GM18498 (cell line): ENCODE measurements around the gene PRPSAP2.
"Not testable (repeated sequence)": the region's sequence is repeated elsewhere in the genome, so short reads cannot be mapped to it uniquely, and the experiment has no call there.

Source experiments
- ATAC-seq: cut with Tn5 transposase; IDR thresholded peaks from one replicate; pipeline ENCODE4 v1.9.1; 2021; ENCODE audit warnings: mild to moderate bottlenecking, moderate library complexity; ENCODE audit not compliant: unreplicated experiment

Gene PRPSAP2

GRCh38 chr17:18857864-18858566 lies at the start of gene PRPSAP2:
Gene PRPSAP2 (plus strand): TSS chr17:18858131. CDS start chr17:18865834, 7,703 bp downstream.
- ATAC-seq: peak; percentile 56

DNA sequence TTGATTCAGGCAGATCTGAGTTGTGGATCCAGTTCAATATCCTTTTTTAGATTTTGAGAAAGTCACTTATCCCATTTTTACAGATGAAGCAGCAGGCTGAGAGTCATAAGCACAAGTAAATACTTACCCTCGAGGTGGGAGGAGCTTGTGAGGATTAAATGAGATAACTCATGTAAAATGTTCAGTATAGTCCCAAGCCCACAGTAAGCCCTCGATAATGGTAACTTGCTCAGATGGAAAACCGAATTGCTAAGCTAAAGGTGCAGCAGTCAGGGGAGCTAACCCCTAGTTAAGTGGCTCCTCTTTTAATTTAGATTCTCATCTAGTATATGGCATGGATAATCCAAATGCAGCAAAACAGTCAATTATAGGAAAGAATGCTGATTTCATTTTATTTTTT lies 42.0 kb upstream of the PRPSAP2 start:
- ATAC-seq: not testable (repeated sequence)

GRCh38 chr17:18816489-18817371 lies 41.2 kb upstream of the PRPSAP2 start:
- peak; percentile 44 for ATAC-seq

GRCh38 chr17:18821430-18821829 lies 36.5 kb upstream of the PRPSAP2 start:
- ATAC-seq: not testable (repeated sequence)

DNA sequence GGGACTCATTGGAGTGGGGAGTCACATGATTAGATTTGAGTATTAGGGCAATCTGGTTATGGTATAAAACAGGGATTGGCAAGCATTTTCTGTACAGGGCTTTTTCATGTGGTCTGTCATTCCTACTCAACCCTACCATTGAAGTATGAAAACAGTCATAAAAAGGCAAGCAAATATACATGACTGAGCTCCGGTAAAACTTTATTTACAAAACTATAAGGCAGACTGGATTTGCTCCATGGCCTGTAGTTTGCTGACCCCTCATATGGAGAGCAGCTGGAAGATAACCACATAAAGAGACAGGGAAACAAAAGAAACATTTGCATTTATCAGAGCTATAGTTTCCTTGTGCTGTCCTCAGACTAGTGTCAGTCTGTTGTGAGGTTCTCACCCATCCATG lies 30.3 kb upstream of the PRPSAP2 start:
- not testable (repeated sequence) for ATAC-seq

DNA sequence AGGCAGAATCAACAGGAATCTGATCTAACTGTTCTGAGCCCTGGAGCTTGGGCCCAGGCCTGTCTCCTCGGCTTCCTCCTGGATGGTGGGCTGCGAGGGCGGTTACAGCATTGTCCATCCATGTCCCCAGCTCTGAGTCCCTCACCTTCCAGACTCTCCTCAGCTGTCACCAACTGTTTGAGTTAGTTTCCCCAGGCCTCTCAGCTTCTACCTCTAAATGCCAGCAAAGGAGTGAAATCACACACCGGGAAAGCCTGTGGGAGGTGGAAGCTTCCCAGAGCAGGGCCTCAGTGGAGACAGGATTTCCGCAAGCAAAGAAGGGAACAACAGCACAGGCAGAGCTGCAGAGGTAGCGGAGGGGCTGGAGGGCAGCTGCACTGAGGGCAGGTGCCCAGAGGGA lies 9.4 kb upstream of the PRPSAP2 start:
- no peak for ATAC-seq

- no peak for ATAC-seq
These were observed 7.3 kb upstream of the PRPSAP2 start for GRCh38 chr17:18850679-18851078.

DNA sequence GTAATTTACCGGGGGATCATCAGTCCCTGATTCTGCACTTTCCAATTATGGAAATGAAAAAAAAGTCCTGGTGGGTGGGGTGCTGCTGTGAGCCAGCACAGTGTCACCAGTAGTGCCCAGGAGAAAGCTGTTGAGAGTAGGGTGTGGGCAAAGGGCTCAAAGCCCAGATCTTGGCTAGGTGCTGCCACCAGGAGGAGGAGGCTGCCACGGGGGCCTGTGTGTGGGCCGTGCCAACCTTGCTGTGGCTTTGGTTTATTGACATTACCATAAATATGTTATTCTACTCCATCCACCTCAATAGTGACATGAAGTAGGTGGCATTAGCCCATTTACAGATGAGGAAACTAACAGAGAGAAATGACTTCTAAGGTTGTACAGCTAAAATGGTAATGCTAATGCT lies 6.7 kb upstream of the PRPSAP2 start:
- ATAC-seq: no peak

DNA sequence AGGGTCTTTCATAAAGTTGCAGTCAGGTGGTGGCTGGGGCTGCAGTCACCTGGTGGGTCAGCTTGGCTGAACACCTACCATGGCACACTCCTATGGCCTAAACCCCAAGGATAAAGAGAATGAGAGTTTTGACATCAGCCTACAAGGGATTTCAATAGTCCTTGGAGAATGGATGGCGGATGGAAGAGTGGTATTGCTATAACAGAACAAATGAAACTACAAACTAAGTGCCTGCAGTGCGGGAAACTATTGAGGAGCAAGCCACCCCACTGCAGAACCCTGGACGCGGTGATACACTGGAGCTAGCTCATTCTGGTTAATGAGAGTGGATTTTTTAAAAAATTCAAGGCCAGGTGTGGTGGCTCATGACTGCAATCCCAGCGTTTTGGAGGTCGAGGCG lies 3.0 kb upstream of the PRPSAP2 start:
- no peak for ATAC-seq

DNA sequence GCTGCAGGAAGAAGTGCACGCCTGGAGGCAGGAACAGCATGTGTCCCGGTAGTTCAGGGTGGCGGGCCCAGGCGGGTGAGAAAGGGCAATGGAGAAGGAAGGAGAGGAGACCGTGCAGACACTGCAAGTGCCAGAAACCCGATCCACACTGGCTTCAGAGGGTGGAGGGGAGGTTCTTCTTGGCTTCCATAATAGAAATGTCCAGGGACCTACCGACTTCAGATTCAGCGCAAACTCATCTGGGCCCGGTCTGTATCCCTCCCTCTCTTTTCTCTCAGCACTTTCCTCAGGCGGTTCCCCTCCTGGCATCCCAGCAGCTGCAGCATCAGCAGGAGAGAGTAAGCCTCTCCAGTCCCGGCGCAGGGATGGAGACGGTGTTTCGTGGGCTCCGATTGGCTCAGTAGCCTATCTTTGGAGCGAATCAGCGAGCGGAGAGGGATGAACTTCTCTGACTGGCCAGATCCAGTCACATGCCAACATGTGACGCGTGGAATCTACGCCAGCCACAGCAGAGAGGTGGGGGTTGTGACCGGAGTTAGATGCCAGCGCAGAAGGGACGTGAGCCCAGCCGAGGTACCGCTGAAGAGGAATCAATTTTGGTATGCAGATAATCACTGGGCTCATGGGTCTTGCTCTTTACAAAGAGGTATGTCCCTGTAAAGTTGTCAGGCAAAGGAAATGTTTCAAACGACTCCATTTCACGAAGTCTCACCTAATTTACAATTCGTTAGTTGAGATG lies 1.9 kb upstream of the PRPSAP2 start:
- peak; percentile 79 for ATAC-seq

GRCh38 chr17:18856570-18856915 lies 1.4 kb upstream of the PRPSAP2 start:
- ATAC-seq: no peak

- ATAC-seq: no peak
These were observed 775 bp downstream of the PRPSAP2 start for GRCh38 chr17:18858567-18859245.

- no peak for ATAC-seq
These were observed 1.3 kb downstream of the PRPSAP2 start for GRCh38 chr17:18859256-18859655.

GRCh38 chr17:18860161-18860972 lies 2.4 kb downstream of the PRPSAP2 start:
- ATAC-seq: peak; percentile 38

DNA sequence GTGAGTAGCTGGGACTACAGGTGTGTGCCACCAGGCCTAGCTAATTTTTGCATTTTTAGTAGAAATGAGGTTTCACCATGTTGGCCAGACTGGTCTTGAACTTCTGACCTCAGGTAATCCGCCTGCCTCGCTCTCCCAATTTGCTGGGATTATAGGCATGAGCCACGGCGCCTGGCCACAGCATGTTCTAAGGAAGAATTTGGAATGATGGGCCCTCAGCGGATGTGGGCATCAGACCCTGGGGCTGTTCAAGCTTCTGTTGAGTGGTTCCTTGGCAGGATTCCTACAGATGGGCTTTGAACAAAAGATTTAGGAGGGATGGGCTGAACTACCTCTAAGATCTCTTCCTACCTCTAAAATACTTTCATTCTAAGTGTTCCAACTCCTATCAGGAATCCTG lies 4.1 kb downstream of the PRPSAP2 start:
- no peak for ATAC-seq

GRCh38 chr17:18864996-18865395 lies 7.1 kb downstream of the PRPSAP2 start:
- ATAC-seq: not testable (repeated sequence)

DNA sequence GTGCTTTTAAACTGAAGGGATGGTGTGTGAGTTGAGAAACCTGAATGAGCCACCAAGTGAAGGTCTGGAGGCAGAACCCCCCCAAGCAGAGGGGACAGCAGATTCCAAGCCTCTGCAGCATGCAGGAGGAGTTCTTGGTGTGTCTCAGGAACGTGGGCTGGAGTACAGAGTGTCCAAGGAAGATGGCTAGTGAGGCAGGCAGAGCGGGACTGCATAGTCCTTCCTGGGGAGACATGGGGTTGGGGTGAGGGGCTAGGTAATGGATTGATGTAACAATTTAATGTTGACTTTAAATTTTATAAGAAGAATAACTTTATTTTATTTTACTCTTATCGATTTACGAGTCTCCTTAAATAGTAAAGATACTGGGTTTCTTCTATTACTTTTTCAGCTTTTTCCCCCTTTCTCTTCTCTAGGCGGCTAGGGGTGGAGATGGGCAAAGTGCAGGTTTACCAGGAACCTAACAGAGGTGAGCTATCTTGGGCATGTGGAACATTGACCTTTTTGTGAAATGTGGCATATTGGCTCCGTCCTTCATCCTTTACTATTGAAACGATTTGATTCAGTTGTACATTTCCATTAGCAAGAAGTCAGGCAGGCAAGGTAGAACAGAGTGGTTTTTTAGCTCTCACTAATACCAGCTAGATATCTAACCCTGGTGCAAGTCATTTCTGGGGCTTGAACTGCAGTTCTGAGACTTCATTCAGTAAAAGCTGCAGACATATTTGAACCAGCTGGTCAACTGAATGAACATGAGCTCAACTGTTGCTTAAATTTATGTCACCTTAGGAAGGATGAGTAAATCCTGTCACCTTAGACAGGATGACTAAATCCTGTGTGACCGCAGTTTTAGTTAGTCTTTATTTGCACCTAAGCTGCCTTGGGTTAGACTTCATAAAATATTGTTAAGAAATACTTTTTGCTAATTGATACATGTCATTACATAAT lies 9.2 kb downstream of the PRPSAP2 start:
- no peak for ATAC-seq

GRCh38 chr17:18877104-18877645 lies 19.2 kb downstream of the PRPSAP2 start:
- no peak for ATAC-seq
